ELF-1 (cell line): ENCODE results near the gene TDO2.
"Not testable (repeated sequence)": the region's sequence is repeated elsewhere in the genome, so short reads cannot be mapped to it uniquely, and the experiment has no call there.

Source experiments
- DNase-seq: peaks from one replicate; pipeline ENCODE4 v3.0.0-alpha.2; 2016; ENCODE audit warnings: low read depth, low spot score

The TDO2 gene

GRCh38 chr4:155903453-155903852 lies at the start of gene TDO2:
Gene TDO2, plus strand, starts transcription at chr4:155903696. Its CDS starts 63 bp downstream, at chr4:155903759.
- no peak for DNase-seq

GRCh38 chr4:155854582-155855226 lies 48.8 kb upstream of the TDO2 start:
- no peak for DNase-seq

GRCh38 chr4:155855897-155856296 lies 47.6 kb upstream of the TDO2 start:
- DNase-seq = no peak

GRCh38 chr4:155866177-155866576 lies 37.3 kb upstream of the TDO2 start, which contains the start of gene ASIC5:
Gene ASIC5, minus strand, starts transcription at chr4:155866277. Its CDS starts 51 bp downstream, at chr4:155866226.
- no peak for DNase-seq

- no peak for DNase-seq
These were observed 27.6 kb upstream of the TDO2 start for GRCh38 chr4:155875878-155876277.

- DNase-seq = peak; percentile 50
These were observed 25.5 kb upstream of the TDO2 start for GRCh38 chr4:155877971-155878370.

GRCh38 chr4:155878611-155879010 lies 24.9 kb upstream of the TDO2 start:
- DNase-seq = no peak

GRCh38 chr4:155879767-155880166 lies 23.7 kb upstream of the TDO2 start:
- no peak for DNase-seq

- no peak for DNase-seq
These were observed 21.9 kb upstream of the TDO2 start for GRCh38 chr4:155881555-155881954.

- DNase-seq = no peak
These were observed 19.6 kb upstream of the TDO2 start for GRCh38 chr4:155883895-155884294.

GRCh38 chr4:155885666-155886065 lies 17.8 kb upstream of the TDO2 start:
- DNase-seq = no peak

- no peak for DNase-seq
These were observed 16.5 kb upstream of the TDO2 start for GRCh38 chr4:155887045-155887444.

- no peak for DNase-seq
These were observed 15.5 kb upstream of the TDO2 start for GRCh38 chr4:155887847-155888570.

GRCh38 chr4:155889031-155889793 lies 14.3 kb upstream of the TDO2 start:
- no peak for DNase-seq

GRCh38 chr4:155889946-155890345 lies 13.6 kb upstream of the TDO2 start:
- DNase-seq = no peak

GRCh38 chr4:155891058-155891457 lies 12.4 kb upstream of the TDO2 start:
- peak; percentile 11 for DNase-seq

- not testable (repeated sequence) for DNase-seq
These were observed 5.1 kb upstream of the TDO2 start for GRCh38 chr4:155898371-155898770.

- no peak for DNase-seq
These were observed 3.6 kb upstream of the TDO2 start for GRCh38 chr4:155899891-155900290.

- DNase-seq = peak; percentile 4
These were observed 3.1 kb upstream of the TDO2 start for GRCh38 chr4:155900381-155900780.

- DNase-seq = no peak
These were observed 2.5 kb upstream of the TDO2 start for GRCh38 chr4:155901013-155901412.

GRCh38 chr4:155904331-155904730 lies 835 bp downstream of the TDO2 start:
- DNase-seq = no peak

GRCh38 chr4:155906554-155907247 lies 3.2 kb downstream of the TDO2 start:
- DNase-seq = no peak
